HCT116 (cell line): ENCODE data around the gene SCCPDH. TPM values are rescaled to one million over a fixed set of nuclear protein-coding genes. Genes with fewer than 3 reads are reported as not detected.

Source experiments
- ATAC-seq: fragments of 200-7000 bp; cut with Tn5 transposase; 2 replicates; pipeline ENCODE4 v1.9.1; 2020; ENCODE audit warnings: mild to moderate bottlenecking, moderate library complexity
- BruUV-seq: library from RNA; stranded (reverse); fragments of 400-500 nt; replicated peaks from 2 replicates; lab custom pipeline; 2021; lab: Mats Ljungman, UMichigan
- CTCF ChIA-PET: fragments of 300-600 bp; sonication (Branson Sonifier 250); formaldehyde crosslinking; loops from one replicate; lab custom pipeline; 2021; ENCODE audit warnings: antibody characterized with exemption; lab: Charles Lee
- POLR2A ChIA-PET: fragments of 300-600, 350-600 bp; sonication (Branson Sonifier 250); formaldehyde crosslinking; loops from one replicate; lab custom pipeline; 2021; ENCODE audit warnings: antibody characterized with exemption; lab: Charles Lee
- RAD21 ChIA-PET, 2 experiments: fragments of 300-600 bp; sonication (Branson Sonifier 250); formaldehyde crosslinking; loops; one replicate each; lab custom pipeline; 2023; ENCODE audit warnings: low total read pairs in 2 of 2; ENCODE audit not compliant: uncharacterized antibody in 2 of 2, unreplicated experiment in 2 of 2, low non-redundant PET in 1 of 2; lab: Charles Lee
- DNase-seq: peaks from one replicate; pipeline ENCODE4 v3.0.0-alpha.2; 2010; ENCODE audit warnings: low read depth, low spot score
- H2AFZ ChIP-seq: fragments of 200-600 bp; shearing (Covaris generic), sonication (generic); 2 replicates; pipeline ENCODE4 v1.6.1; 2017; ENCODE audit warnings: low read depth, mixed run types, mixed read lengths, antibody characterized with exemption, low read length; ENCODE audit not compliant: poor library complexity, severe bottlenecking
- H3K27ac ChIP-seq: 2 replicates; pipeline ENCODE4 v1.5.1; 2012; ENCODE audit warnings: low read depth, low read length
- H3K27me3 ChIP-seq: fragments of 200-600 bp; sonication (generic); 2 replicates; pipeline ENCODE4 v1.6.1; 2016; ENCODE audit warnings: mixed run types, low read length, mixed read lengths; ENCODE audit not compliant: insufficient read depth
- H3K36me3 ChIP-seq, 2 experiments: fragments of 200-500 bp in 1 of 2; fragments of 200-600 bp in 1 of 2; sonication (Bioruptor generic) in 1 of 2; sonication (generic) in 1 of 2; 2 replicates each; pipeline versions ENCODE4 v1.5.1 to v1.6.1; 2014 to 2016; ENCODE audit warnings: low read length in 2 of 2, inconsistent platforms in 1 of 2, mixed read lengths in 1 of 2, mixed run types in 1 of 2; ENCODE audit not compliant: insufficient read depth in 2 of 2, control insufficient read depth in 1 of 2
- H3K4me1 ChIP-seq, 2 experiments: fragments of 200-600 bp in 1 of 2; sonication (generic) in 1 of 2; 2 replicates each; pipeline versions ENCODE4 v1.5.1 to v1.6.1; 2012 to 2017; ENCODE audit warnings: low read length in 2 of 2, inconsistent platforms in 1 of 2, mild to moderate bottlenecking in 1 of 2, mixed read lengths in 1 of 2, mixed run types in 1 of 2, moderate library complexity in 1 of 2; ENCODE audit not compliant: insufficient read depth in 2 of 2, control insufficient read depth in 1 of 2
- H3K4me2 ChIP-seq: fragments of 200-600 bp; sonication (generic); 2 replicates; pipeline ENCODE4 v1.6.1; 2017; ENCODE audit warnings: mixed run types, low read length, mixed read lengths
- H3K4me3 ChIP-seq, 2 experiments: fragments of 200-600 bp in 1 of 2; sonication (generic) in 1 of 2; replicated peaks in 1 of 2; 2 replicates each; pipeline ENCODE4 v1.5.1; 2011 to 2016; ENCODE audit warnings: low read length in 2 of 2, control low read depth in 1 of 2, low read depth in 1 of 2, mild to moderate bottlenecking in 1 of 2, mixed read lengths in 1 of 2, mixed run types in 1 of 2
- H3K79me2 ChIP-seq: fragments of 200-600 bp; sonication (generic); 2 replicates; pipeline ENCODE4 v1.6.1; 2017; ENCODE audit warnings: mild to moderate bottlenecking, mixed run types, low read length, moderate library complexity, mixed read lengths; ENCODE audit not compliant: insufficient read depth
- H3K9ac ChIP-seq: fragments of 200-600 bp; sonication (generic); 2 replicates; pipeline ENCODE4 v1.6.1; 2016; ENCODE audit warnings: low read length, mixed read lengths
- H3K9me2 ChIP-seq: fragments of 200-600 bp; sonication (generic), shearing (Covaris generic); 2 replicates; pipeline ENCODE4 v1.6.1; 2017; ENCODE audit warnings: mixed run types, mild to moderate bottlenecking, moderate library complexity; ENCODE audit not compliant: insufficient read depth
- H3K9me3 ChIP-seq, 2 experiments: fragments of 200-500 bp in 1 of 2; fragments of 200-600 bp in 1 of 2; sonication (Bioruptor generic) in 1 of 2; sonication (generic) in 1 of 2; 2 replicates each; pipeline ENCODE4 v1.6.1; 2014 to 2017; ENCODE audit warnings: low read length in 2 of 2, mixed read lengths in 2 of 2, inconsistent platforms in 1 of 2, low read depth in 1 of 2, mild to moderate bottlenecking in 1 of 2, mixed run types in 1 of 2, moderate library complexity in 1 of 2; ENCODE audit not compliant: control insufficient read depth in 1 of 2, insufficient read depth in 1 of 2
- H4K20me1 ChIP-seq: fragments of 200-600 bp; sonication (generic), shearing (Covaris generic); 2 replicates; pipeline ENCODE4 v1.6.1; 2017; ENCODE audit warnings: mixed run types, mild to moderate bottlenecking, moderate library complexity; ENCODE audit not compliant: insufficient read depth
- ATF3 ChIP-seq: IDR thresholded peaks from 2 replicates; pipeline ENCODE4 v1.6.1; 2012
- CEBPB ChIP-seq: IDR thresholded peaks from 2 replicates; pipeline ENCODE4 v1.6.1; 2012; ENCODE audit warnings: low read depth
- EGR1 ChIP-seq: IDR thresholded peaks from 2 replicates; pipeline ENCODE4 v1.6.1; 2012; ENCODE audit warnings: low read depth
- ELF1 ChIP-seq: IDR thresholded peaks from 2 replicates; pipeline ENCODE4 v1.6.1; 2012; ENCODE audit warnings: low read depth, borderline replicate concordance
- EZH2phosphoT487 ChIP-seq: fragments of 200-600 bp; IDR thresholded peaks from 2 replicates; pipeline ENCODE4 v1.6.1; 2018; ENCODE audit warnings: antibody characterized with exemption, borderline replicate concordance
- JUND ChIP-seq: IDR thresholded peaks from 2 replicates; pipeline ENCODE4 v1.6.1; 2012
- MAX ChIP-seq: IDR thresholded peaks from 2 replicates; pipeline ENCODE4 v1.6.1; 2012
- POLR2A ChIP-seq: IDR thresholded peaks from 2 replicates; pipeline ENCODE4 v1.7.0; 2011; ENCODE audit warnings: borderline replicate concordance; ENCODE audit not compliant: insufficient read depth, insufficient read length; ENCODE audit errors: extremely low read depth
- POLR2AphosphoS5 ChIP-seq: IDR thresholded peaks from 2 replicates; pipeline ENCODE4 v1.6.1; 2011; ENCODE audit warnings: mild to moderate bottlenecking, low read depth, low read length, moderate library complexity
- RAD21 ChIP-seq: IDR thresholded peaks from 2 replicates; pipeline ENCODE4 v1.6.1; 2012; ENCODE audit warnings: low read depth, mild to moderate bottlenecking
- SIN3A ChIP-seq: IDR thresholded peaks from 2 replicates; pipeline ENCODE4 v1.6.1; 2012; ENCODE audit warnings: low read depth
- TCF7L2 ChIP-seq: IDR thresholded peaks from 2 replicates; pipeline ENCODE4 v1.7.0; 2011; ENCODE audit warnings: borderline replicate concordance, inconsistent platforms; ENCODE audit not compliant: insufficient read depth, insufficient read length; ENCODE audit errors: extremely low read depth
- ZFX ChIP-seq: fragments of 450-650 bp; IDR thresholded peaks from 2 replicates; pipeline ENCODE4 v1.6.1; 2017
- ZNF274 ChIP-seq: fragments of 200-500 bp; sonication (Bioruptor generic); IDR thresholded peaks from 2 replicates; pipeline ENCODE4 v1.6.1; 2014; ENCODE audit warnings: mild to moderate bottlenecking, low read depth, low read length, inconsistent platforms
- intact Hi-C: fragments of 100-400 bp; cut with micrococcal nuclease; formaldehyde crosslinking; loops from 2 replicates; pipeline ENCODE4 v1.10.0; 2022
- total RNA-seq: library from RNA; stranded (reverse); gene quantifications from one replicate; pipeline ENCODE4 v1.2.1, GENCODE V29; 2021; ENCODE audit not compliant: unreplicated experiment
- TF ChIP-seq, protein P1 (sequence below): IDR thresholded peaks from 2 replicates; pipeline ENCODE4 v1.6.1; 2011; ENCODE audit warnings: mild to moderate bottlenecking, low read length, moderate library complexity; ENCODE audit not compliant: insufficient replicate concordance; ENCODE audit errors: extremely low read depth
- TF ChIP-seq, protein P2 (sequence below), 3 experiments: fragments of 200-600 bp in 1 of 3; sonication (generic) in 1 of 3; IDR thresholded peaks in 2 of 3; conservative IDR thresholded peaks in 1 of 3; 2 replicates each; pipeline ENCODE4 v1.5.1; 2012 to 2017; ENCODE audit warnings: low read depth in 2 of 3, low read length in 2 of 3, antibody characterized with exemption in 1 of 3, borderline replicate concordance in 1 of 3, control low read depth in 1 of 3, mild to moderate bottlenecking in 1 of 3, mixed read lengths in 1 of 3, mixed run types in 1 of 3, moderate library complexity in 1 of 3; ENCODE audit not compliant: insufficient read depth in 1 of 3

The SCCPDH gene
- total RNA-seq, 1 experiment from 2014 or later = 0.30 TPM

GRCh38 chr1:246785494-246786111 is 61.4 kb downstream of the SCCPDH start:
- H3K36me3 ChIP-seq = no peaks in the 10 kb centered on the region
- RAD21 ChIA-PET = no interaction called here
- no peaks in the 10 kb centered on the region for H3K4me1 ChIP-seq
- H2AFZ ChIP-seq = no peak overlapping the region
- CTCF ChIA-PET = no interaction called here
- H4K20me1 ChIP-seq = no peaks in the 10 kb centered on the region
- DNase-seq (no peak), ATAC-seq (no peak)
- H3K4me2 ChIP-seq = no peak overlapping the region
- POLR2A ChIA-PET = no interaction called here
- no peaks in the 10 kb centered on the region for H3K79me2 ChIP-seq
- H3K4me3 ChIP-seq = no peak overlapping the region
- TF ChIP-seq MAX = no peak
- no peak for TF ChIP-seq EGR1
- no peak for TF ChIP-seq ZNF274
- TF ChIP-seq, protein P1, sequence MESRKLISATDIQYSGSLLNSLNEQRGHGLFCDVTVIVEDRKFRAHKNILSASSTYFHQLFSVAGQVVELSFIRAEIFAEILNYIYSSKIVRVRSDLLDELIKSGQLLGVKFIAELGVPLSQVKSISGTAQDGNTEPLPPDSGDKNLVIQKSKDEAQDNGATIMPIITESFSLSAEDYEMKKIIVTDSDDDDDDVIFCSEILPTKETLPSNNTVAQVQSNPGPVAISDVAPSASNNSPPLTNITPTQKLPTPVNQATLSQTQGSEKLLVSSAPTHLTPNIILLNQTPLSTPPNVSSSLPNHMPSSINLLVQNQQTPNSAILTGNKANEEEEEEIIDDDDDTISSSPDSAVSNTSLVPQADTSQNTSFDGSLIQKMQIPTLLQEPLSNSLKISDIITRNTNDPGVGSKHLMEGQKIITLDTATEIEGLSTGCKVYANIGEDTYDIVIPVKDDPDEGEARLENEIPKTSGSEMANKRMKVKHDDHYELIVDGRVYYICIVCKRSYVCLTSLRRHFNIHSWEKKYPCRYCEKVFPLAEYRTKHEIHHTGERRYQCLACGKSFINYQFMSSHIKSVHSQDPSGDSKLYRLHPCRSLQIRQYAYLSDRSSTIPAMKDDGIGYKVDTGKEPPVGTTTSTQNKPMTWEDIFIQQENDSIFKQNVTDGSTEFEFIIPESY = no peak
- TF ChIP-seq, protein P2, sequence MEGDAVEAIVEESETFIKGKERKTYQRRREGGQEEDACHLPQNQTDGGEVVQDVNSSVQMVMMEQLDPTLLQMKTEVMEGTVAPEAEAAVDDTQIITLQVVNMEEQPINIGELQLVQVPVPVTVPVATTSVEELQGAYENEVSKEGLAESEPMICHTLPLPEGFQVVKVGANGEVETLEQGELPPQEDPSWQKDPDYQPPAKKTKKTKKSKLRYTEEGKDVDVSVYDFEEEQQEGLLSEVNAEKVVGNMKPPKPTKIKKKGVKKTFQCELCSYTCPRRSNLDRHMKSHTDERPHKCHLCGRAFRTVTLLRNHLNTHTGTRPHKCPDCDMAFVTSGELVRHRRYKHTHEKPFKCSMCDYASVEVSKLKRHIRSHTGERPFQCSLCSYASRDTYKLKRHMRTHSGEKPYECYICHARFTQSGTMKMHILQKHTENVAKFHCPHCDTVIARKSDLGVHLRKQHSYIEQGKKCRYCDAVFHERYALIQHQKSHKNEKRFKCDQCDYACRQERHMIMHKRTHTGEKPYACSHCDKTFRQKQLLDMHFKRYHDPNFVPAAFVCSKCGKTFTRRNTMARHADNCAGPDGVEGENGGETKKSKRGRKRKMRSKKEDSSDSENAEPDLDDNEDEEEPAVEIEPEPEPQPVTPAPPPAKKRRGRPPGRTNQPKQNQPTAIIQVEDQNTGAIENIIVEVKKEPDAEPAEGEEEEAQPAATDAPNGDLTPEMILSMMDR (IDR thresholded peaks at IDR 0.05 in 2 of 3, conservative IDR thresholded peaks at IDR 0.05 in 1 of 3; ENCODE audit: borderline replicate concordance in 1 of 3, insufficient read depth in 1 of 3, low read depth in 2 of 3, low read length in 2 of 3) = no peak
- TF ChIP-seq ELF1 = no peak
- TF ChIP-seq JUND = no peak
- TF ChIP-seq EZH2phosphoT487 = no peak
- no peak for TF ChIP-seq ZFX
- TF ChIP-seq CEBPB = no peak
- TF ChIP-seq RAD21 = no peak
- no peak for TF ChIP-seq ATF3
- TF ChIP-seq POLR2AphosphoS5 = no peak
- no peak for TF ChIP-seq SIN3A
- TF ChIP-seq POLR2A = no peak
- TF ChIP-seq TCF7L2 = no peak
- peaks cover 0 to 5% of the 10 kb centered on the region in 2 experiments; a peak in 2 of 4 replicates for H3K9me3 ChIP-seq
- H3K27me3 ChIP-seq = no peaks in the 10 kb centered on the region
- no peaks in the 10 kb centered on the region for H3K9me2 ChIP-seq
- intact Hi-C loops = no loop called here
- BruUV-seq = no TSS peak
- no peak overlapping the region for H3K27ac ChIP-seq
- no peak overlapping the region for H3K9ac ChIP-seq
